ENCODE results near the gene RPL22L1.
A peak's percentile ranks its signal among the peaks of the same experiment; 100 is the strongest.
"Not testable (repeated sequence)": the region's sequence is repeated elsewhere in the genome, so short reads cannot be mapped to it uniquely, and the experiment has no call there.

Gene RPL22L1

GRCh38 chr3:170869645-170870593 is at the start of gene RPL22L1:
Gene RPL22L1, minus strand, starts transcription at chr3:170870195. Its CDS starts 28 bp downstream, at chr3:170870167.
- peak; percentile 91 for DNase-seq

GRCh38 chr3:170918715-170919114 is 48.7 kb upstream of the RPL22L1 start:
- DNase-seq = no peak

- no peak for DNase-seq
These were observed 44.7 kb upstream of the RPL22L1 start for GRCh38 chr3:170914690-170915089.

- DNase-seq = no peak
These were observed 44.2 kb upstream of the RPL22L1 start for GRCh38 chr3:170914212-170914611.

GRCh38 chr3:170911051-170911450 is 41.1 kb upstream of the RPL22L1 start:
- DNase-seq = no peak

- no peak for DNase-seq
These were observed 40.5 kb upstream of the RPL22L1 start for GRCh38 chr3:170910542-170910941.

DNA sequence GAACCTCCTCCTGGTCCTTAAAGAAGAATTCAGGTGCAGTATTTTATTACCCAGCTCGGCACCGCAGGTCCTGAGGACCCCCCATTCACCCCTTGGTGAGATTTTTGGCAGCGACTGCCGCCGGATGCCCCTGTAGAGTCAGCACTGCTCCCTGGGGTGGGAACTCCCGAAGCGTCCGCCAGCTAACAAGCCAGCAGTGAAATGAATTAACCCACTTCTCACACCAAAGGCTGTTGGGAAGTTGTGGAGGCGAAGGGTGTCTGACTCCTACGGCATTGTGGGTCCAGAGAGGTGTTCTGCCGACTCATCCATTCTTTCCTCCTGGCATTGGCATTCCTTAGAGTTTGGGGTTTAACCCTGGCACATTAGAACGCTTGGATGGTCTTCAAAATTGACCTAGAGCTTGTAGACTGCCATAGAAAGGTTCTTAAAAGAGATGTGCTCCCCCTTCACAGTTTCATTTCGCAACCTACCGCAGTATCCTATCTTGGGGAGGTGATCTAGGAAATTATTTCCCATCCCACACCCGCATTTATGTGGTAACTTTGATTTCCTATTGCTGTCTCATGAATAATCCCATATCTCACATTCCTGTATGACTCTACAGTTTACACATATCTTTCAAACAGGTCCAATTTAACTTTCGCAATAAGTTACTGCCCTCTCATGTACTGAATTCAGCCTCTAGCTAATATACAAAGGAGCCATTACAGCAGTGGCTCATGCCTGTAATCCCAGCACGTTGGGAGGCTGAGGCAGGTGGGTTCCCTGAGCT is 39.3 kb upstream of the RPL22L1 start:
- DNase-seq = no peak

GRCh38 chr3:170908235-170909116 is 38.5 kb upstream of the RPL22L1 start, which contains the start of gene EIF5A2:
Gene EIF5A2, minus strand, starts transcription at chr3:170908637. Its CDS starts 831 bp downstream, at chr3:170907806.
- DNase-seq = peak; percentile 95

GRCh38 chr3:170907637-170908234 is 37.7 kb upstream of the RPL22L1 start:
- DNase-seq = no peak

- DNase-seq = no peak
These were observed 35.9 kb upstream of the RPL22L1 start for GRCh38 chr3:170905862-170906261.

GRCh38 chr3:170903123-170903522 is 33.1 kb upstream of the RPL22L1 start:
- DNase-seq = no peak

- DNase-seq = no peak
These were observed 29.5 kb upstream of the RPL22L1 start for GRCh38 chr3:170899455-170899854.

GRCh38 chr3:170897978-170898377 is 28.0 kb upstream of the RPL22L1 start:
- no peak for DNase-seq

DNA sequence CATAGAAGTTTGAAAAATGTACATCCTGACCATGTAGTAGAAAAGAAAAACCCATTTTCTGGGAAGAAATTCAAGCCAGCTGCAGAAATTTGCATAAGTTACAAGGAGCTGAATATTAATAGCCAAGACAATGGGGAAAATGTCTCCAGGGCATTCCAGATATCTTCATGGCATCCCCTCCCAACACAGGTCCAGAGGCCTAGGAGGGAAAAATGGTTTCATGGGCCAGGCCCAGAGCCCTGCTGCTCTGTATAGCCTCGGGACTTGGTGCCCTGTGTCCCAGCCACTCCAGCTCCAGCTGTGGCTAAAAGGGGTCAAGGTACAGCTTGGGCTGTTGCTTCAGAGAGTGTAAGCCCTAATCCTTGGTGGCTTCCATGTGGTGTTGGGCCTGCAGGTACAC is 27.2 kb upstream of the RPL22L1 start:
- DNase-seq = not testable (repeated sequence)

GRCh38 chr3:170896781-170897180 is 26.8 kb upstream of the RPL22L1 start:
- DNase-seq = no peak

GRCh38 chr3:170896333-170896732 is 26.3 kb upstream of the RPL22L1 start:
- not testable (repeated sequence) for DNase-seq

DNA sequence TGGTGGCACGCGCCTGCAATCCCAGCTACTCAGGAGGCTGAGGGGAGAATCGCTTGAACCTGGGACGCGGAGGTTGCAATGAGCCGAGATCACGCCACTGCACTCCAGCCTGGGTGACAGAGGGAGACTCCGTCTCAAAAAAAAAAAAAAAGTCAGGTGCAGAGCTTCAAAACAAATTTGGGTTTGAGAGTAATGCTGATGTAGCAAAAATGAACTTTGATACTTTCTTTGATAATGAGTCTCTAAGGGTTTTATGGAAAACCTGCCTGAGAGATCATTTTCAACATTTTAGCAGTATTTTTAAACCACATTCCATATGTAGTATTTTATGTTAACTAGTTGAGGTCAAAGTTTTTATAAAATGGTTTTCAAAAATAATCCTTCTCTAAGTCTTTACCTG is 23.9 kb upstream of the RPL22L1 start:
- no peak for DNase-seq

- DNase-seq = no peak
These were observed 19.6 kb upstream of the RPL22L1 start for GRCh38 chr3:170889630-170890029.

DNA sequence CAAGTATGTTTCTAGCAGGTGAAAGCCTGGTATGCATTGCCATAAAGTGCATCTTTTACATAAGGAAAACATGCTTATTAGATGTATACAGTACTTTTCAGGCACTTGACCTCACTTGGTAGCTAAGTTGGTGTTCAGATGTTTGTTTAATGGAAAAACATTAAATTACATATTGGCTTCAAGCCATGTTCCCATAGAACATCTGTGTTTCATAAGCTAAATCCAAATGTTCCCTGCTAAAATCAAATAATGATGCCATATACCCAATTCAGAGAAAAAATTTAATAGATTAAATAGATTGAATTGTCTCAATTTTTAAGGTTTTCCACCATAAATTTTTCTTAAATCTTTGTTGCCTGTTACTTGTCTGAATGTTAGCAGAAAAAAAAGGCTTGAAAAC is 19.1 kb upstream of the RPL22L1 start:
- no peak for DNase-seq

DNA sequence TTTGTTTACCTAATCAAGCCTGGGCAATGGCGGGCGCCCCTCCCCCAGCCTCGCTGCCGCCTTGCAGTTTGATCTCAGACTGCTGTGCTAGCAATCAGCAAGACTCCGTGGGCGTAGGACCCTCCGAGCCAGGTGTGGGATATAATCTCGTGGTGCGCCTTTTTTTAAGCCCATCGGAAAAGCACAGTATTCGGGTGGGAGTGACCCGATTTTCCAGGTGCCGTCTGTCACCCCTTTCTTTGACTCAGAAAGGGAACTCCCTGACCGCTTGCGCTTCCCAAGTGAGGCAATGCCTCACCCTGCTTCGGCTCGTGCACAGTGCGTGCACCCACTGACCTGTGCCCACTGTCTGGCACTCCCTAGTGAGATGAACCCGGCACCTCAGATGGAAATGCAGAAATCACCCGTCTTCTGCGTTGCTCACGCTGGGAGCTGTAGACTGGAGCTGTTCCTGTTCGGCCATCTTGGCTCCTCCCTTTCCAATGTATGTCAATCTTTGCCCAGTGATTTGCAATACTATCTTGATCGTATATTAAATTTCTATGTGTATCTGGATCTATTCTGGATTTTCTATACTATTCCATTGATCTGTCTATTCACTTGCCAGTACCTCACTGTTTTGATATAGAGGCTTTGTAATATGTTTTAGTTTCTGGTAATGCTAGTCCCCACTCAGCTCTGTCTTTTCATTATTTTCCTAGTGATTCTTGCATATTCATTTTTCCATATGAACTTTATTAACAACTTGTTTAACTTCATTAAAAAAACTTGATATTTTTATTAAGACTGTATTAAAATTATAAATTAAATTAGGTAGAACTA is 14.3 kb upstream of the RPL22L1 start:
- DNase-seq = not testable (repeated sequence)

GRCh38 chr3:170878688-170879087 is 8.7 kb upstream of the RPL22L1 start:
- not testable (repeated sequence) for DNase-seq

Data from activated CD8-positive, alpha-beta memory T cell treated with anti-CD3 and anti-CD28 coated beads, Interleukin-2, amount 50 U/mL, for 4 hours (primary cell).